ENCODE measurements around the gene ERCC6L2.

DNA sequence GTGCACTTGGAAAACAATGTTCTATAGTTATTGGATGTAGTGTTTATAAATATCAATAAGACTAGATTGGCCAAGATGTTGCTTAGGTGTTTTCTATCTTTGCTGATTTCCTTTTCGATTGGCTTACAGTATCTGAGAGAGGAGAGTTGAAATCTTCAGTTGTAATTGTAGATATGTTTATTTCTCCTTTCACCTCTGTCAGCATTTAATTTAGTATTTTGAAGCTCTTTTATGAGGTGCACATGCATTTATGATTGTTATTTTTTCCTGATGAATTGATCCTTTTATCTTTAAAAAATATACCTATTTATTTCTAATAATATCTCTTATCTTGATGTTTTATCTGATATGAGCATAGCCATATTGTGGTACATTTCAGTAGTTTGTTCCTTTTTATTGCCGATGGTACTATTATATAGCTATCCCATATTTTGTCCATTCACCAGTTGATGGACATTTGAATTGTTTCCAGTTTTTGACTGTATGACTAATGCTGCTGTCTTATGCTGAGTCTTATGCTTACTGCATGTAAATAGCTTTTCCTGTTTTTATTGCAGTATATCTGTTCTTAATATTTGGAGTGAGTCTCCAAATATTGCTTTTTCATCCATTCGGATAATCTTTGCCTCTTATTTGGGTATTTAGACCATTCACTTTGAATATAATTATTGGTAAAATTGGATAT lies 34.7 kb downstream of the ERCC6L2 start:
- TF ChIP-seq ZNF589 (CRISPR knock-in tag; IDR thresholded peaks at IDR 0.05; ENCODE audit: low read depth), result no peak
- no peak for TF ChIP-seq YY1 (IDR thresholded peaks at IDR 0.05; ENCODE audit: borderline replicate concordance in 1 of 3, control insufficient read depth in 1 of 3, extremely low read depth in 1 of 3, insufficient read depth in 3 of 3, insufficient read length in 1 of 3, insufficient replicate concordance in 2 of 3, low read depth in 1 of 3, low read length in 2 of 3)
- no peak for TF ChIP-seq ILK (tag; IDR thresholded peaks at IDR 0.05; ENCODE audit: borderline replicate concordance, low read depth)
- TF ChIP-seq, protein P1, sequence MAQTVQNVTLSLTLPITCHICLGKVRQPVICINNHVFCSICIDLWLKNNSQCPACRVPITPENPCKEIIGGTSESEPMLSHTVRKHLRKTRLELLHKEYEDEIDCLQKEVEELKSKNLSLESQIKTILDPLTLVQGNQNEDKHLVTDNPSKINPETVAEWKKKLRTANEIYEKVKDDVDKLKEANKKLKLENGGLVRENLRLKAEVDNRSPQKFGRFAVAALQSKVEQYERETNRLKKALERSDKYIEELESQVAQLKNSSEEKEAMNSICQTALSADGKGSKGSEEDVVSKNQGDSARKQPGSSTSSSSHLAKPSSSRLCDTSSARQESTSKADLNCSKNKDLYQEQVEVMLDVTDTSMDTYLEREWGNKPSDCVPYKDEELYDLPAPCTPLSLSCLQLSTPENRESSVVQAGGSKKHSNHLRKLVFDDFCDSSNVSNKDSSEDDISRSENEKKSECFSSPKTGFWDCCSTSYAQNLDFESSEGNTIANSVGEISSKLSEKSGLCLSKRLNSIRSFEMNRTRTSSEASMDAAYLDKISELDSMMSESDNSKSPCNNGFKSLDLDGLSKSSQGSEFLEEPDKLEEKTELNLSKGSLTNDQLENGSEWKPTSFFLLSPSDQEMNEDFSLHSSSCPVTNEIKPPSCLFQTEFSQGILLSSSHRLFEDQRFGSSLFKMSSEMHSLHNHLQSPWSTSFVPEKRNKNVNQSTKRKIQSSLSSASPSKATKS (CRISPR knock-in tag; IDR thresholded peaks at IDR 0.05), result no peak
- no peak for TF ChIP-seq TBL1XR1 (IDR thresholded peaks at IDR 0.05; ENCODE audit: low read length in 2 of 2)
- TF ChIP-seq MTA2 (IDR thresholded peaks at IDR 0.05; ENCODE audit: low read depth), result no peak
- TF ChIP-seq PHB2 (IDR thresholded peaks at IDR 0.05; ENCODE audit: low read depth), result no peak
- no peak for TF ChIP-seq KLF1 (tag; IDR thresholded peaks at IDR 0.05)
- no peak for TF ChIP-seq TRIM28 (IDR thresholded peaks at IDR 0.05)
- TF ChIP-seq EZH2 (IDR thresholded peaks at IDR 0.05; ENCODE audit: borderline replicate concordance, low read depth, low read length), result no peak
- no peak for TF ChIP-seq BRCA1 (IDR thresholded peaks at IDR 0.05)
- TF ChIP-seq BRCA1 (CRISPR knock-in tag; IDR thresholded peaks at IDR 0.05), result no peak
- TF ChIP-seq NR2F6 (CRISPR knock-in tag; IDR thresholded peaks at IDR 0.05), result no peak
- TF ChIP-seq, protein P2, sequence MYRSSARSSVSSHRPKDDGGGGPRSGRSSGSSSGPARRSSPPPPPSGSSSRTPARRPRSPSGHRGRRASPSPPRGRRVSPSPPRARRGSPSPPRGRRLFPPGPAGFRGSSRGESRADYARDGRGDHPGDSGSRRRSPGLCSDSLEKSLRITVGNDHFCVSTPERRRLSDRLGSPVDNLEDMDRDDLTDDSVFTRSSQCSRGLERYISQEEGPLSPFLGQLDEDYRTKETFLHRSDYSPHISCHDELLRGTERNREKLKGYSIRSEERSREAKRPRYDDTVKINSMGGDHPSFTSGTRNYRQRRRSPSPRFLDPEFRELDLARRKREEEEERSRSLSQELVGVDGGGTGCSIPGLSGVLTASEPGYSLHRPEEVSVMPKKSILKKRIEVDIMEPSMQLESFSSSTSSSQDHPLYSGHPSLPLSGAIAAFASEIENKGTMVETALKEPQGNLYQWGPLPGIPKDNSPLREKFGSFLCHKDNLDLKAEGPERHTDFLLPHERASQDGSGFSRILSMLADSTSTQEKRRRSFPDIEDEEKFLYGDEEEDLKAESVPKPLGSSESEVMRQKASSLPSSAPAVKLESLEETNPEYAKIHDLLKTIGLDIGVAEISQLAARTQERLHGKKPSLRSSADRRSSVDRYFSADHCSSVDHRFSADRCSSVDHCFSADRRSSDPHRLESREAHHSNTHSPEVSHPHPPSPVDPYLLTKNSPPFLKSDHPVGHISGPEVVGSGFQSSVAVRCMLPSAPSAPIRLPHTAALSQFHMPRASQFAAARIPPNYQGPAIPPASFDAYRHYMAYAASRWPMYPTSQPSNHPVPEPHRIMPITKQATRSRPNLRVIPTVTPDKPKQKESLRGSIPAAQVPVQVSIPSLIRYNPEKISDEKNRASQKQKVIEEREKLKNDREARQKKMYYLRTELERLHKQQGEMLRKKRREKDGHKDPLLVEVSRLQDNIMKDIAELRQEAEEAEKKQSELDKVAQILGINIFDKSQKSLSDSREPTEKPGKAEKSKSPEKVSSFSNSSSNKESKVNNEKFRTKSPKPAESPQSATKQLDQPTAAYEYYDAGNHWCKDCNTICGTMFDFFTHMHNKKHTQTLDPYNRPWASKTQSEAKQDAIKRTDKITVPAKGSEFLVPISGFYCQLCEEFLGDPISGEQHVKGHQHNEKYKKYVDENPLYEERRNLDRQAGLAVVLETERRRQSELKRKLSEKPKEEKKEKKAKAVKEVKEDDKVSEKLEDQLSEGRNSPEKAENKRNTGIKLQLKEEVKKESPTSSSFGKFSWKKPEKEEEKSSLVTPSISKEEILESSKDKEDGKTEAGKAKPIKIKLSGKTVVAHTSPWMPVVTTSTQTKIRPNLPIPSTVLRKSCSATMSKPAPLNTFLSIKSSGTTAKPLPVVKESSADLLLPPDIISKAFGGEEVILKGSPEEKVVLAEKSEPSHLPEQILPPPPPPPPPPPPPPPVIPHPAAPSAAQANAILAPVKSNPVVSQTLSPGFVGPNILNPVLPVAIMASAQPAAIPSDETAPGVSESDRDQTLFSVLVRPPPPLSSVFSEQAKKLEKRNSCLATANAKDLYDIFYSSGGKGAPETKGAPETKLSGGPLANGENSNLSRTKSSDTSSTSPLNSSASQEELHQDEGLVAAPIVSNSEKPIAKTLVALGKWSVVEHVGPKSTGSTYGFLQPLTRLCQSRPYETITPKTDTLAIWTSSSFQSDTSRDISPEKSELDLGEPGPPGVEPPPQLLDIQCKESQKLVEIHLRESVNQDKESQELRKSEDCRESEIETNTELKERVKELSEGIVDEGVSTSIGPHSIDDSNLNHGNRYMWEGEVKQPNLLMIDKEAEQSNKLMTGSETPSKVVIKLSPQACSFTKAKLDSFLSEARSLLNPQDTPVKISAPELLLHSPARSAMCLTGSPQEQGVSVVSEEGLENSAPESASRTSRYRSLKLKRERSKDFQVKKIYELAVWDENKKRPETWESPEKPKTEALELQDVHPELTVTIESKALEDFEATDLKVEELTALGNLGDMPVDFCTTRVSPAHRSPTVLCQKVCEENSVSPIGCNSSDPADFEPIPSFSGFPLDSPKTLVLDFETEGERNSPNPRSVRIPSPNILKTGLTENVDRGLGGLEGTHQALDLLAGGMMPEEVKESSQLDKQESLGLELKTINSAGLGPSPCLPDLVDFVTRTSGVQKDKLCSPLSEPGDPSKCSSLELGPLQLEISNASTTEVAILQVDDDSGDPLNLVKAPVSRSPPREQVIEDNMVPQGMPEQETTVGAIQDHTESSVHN (IDR thresholded peaks at IDR 0.05; ENCODE audit: borderline replicate concordance in 1 of 2, low read depth in 1 of 2), result no peak

Measured in K562 (cell line).